ENCODE data around the gene ARID1B. TPM values are rescaled to one million over a fixed set of nuclear protein-coding genes. Genes with fewer than 3 reads are reported as not detected.

ARID1B gene
- total RNA-seq, 2 experiments from 2014 or later, result 90.1 to 164 TPM

DNA sequence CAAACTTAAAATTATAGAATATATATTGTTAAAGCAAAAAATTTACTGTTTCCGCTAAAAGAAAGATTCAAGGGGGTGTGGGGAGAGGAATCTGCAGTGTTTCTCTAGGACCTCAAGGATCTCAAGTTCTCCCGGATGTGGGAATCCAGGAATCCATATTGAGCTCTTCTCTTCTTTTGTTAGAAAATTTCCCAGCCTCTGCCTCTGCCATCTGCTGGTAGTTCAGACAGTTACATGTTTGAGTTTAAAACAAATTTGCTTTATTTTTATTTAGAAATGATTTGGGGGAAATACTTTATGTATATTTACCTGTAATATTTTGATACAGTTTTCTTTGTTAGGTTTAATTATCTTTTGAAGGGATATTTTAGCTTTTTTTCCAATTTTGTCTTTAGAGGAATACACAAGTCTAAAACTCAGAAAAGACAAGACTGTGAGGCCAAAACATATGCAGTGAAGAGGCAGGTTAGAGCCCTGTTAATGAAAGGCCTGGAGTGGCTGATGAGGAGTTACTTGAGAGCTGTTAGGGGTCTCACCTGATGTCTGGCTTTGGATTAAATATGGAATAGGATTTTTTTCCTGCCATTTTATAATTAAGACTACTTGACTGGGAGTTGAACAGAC, 268.8 kb downstream of the ARID1B start:
- H3K4me3 ChIP-seq (ENCODE audit: low read depth, low read length, poor library complexity, severe bottlenecking), result no peak overlapping the region
- no peak overlapping the region for H3K4me2 ChIP-seq (ENCODE audit: low read length)
- ChIA-PET CTCF (ENCODE audit: unreplicated experiment) (no interaction called here), POLR2A (interaction anchor here (0.7 to 1.7 kb wide), 6 partner anchors 9 to 360 kb away, joined by 3 to 6 read pairs (median 3); no protein-coding TSS in a partner anchor)
- H3K9me2 ChIP-seq (ENCODE audit: insufficient read depth, low read length), result no peaks in the 10 kb centered on the region
- H3K27ac ChIP-seq (ENCODE audit: low read depth, low read length, poor library complexity, severe bottlenecking), result no peak overlapping the region
- H2AFZ ChIP-seq (ENCODE audit: low read length), result no peak overlapping the region
- peaks cover 15% of the 10 kb centered on the region; the same call in 1 of the 2 replicates for H3K79me2 ChIP-seq (ENCODE audit: insufficient read depth, low read depth, low read length)
- H3K9me3 ChIP-seq (ENCODE audit: low read length), result no peaks in the 10 kb centered on the region
- no peaks in the 10 kb centered on the region for H4K20me1 ChIP-seq (ENCODE audit: insufficient read depth, low read length)
- peaks cover 20% of the 10 kb centered on the region for H3K4me1 ChIP-seq (ENCODE audit: insufficient read depth, low read length, poor library complexity, severe bottlenecking)
- DNase-seq (ENCODE audit: low spot score), result no peak
- no peaks in the 10 kb centered on the region for H3K36me3 ChIP-seq (ENCODE audit: insufficient read depth, low read length)
- TF ChIP-seq, protein P1, sequence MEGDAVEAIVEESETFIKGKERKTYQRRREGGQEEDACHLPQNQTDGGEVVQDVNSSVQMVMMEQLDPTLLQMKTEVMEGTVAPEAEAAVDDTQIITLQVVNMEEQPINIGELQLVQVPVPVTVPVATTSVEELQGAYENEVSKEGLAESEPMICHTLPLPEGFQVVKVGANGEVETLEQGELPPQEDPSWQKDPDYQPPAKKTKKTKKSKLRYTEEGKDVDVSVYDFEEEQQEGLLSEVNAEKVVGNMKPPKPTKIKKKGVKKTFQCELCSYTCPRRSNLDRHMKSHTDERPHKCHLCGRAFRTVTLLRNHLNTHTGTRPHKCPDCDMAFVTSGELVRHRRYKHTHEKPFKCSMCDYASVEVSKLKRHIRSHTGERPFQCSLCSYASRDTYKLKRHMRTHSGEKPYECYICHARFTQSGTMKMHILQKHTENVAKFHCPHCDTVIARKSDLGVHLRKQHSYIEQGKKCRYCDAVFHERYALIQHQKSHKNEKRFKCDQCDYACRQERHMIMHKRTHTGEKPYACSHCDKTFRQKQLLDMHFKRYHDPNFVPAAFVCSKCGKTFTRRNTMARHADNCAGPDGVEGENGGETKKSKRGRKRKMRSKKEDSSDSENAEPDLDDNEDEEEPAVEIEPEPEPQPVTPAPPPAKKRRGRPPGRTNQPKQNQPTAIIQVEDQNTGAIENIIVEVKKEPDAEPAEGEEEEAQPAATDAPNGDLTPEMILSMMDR (conservative IDR thresholded peaks at IDR 0.05; ENCODE audit: low read length), result peak; percentile 88
- TF ChIP-seq EZH2phosphoT487 (IDR thresholded peaks at IDR 0.05; ENCODE audit: borderline replicate concordance, low read depth, low read length), result no peak
- no TSS peak for BruUV-seq (replicated peaks)
- intact Hi-C loops (cut with micrococcal nuclease; ENCODE audit: unreplicated experiment), result no loop called here

DNA sequence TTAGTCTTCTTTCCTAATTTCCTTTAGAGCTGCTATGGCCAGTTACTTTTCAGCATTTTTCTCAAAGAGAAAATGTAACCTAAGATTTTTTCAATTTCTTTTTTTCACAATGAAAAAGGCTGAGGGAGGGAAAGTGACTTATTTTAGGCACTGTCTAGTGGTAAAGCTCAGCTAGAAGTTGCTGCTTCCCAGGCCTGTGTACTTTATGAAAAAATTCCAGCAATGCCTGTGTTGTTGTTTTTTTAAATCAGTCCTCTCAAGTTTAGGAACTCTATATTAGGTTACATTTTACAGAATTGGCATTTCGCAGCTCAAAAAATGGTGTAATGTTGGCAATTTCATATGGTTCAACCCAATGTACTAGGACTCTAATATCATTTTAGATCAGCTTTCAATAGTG, 269.6 kb downstream of the ARID1B start:
- peaks cover 22% of the 10 kb centered on the region for H3K4me1 ChIP-seq (ENCODE audit: insufficient read depth, low read length, poor library complexity, severe bottlenecking)
- POLR2A ChIA-PET, result interaction anchor here (0.7 to 1.6 kb wide), 4 partner anchors 11 to 361 kb away, joined by 3 to 6 read pairs (median 4); no protein-coding TSS in a partner anchor

More for the DNA sequence above, 269.6 kb downstream of the ARID1B start:
- CTCF ChIA-PET (ENCODE audit: unreplicated experiment), result no interaction called here
- no peak overlapping the region for H3K4me2 ChIP-seq (ENCODE audit: low read length)
- H3K9me2 ChIP-seq (ENCODE audit: insufficient read depth, low read length), result no peaks in the 10 kb centered on the region
- no peak for DNase-seq (ENCODE audit: low spot score)
- TF ChIP-seq EZH2phosphoT487 (IDR thresholded peaks at IDR 0.05; ENCODE audit: borderline replicate concordance, low read depth, low read length), result no peak
- TF ChIP-seq, protein P1 (conservative IDR thresholded peaks at IDR 0.05; ENCODE audit: low read length), result no peak
- no peaks in the 10 kb centered on the region for H3K36me3 ChIP-seq (ENCODE audit: insufficient read depth, low read length)
- H3K4me3 ChIP-seq (ENCODE audit: low read depth, low read length, poor library complexity, severe bottlenecking), result no peak overlapping the region
- no peaks in the 10 kb centered on the region for H3K9me3 ChIP-seq (ENCODE audit: low read length)
- BruUV-seq (replicated peaks), result no TSS peak
- no peaks in the 10 kb centered on the region for H4K20me1 ChIP-seq (ENCODE audit: insufficient read depth, low read length)
- peaks cover 15% of the 10 kb centered on the region; the same call in 1 of the 2 replicates for H3K79me2 ChIP-seq (ENCODE audit: insufficient read depth, low read depth, low read length)
- H2AFZ ChIP-seq (ENCODE audit: low read length), result no peak overlapping the region
- H3K27ac ChIP-seq (ENCODE audit: low read depth, low read length, poor library complexity, severe bottlenecking), result no peak overlapping the region
- intact Hi-C loops (cut with micrococcal nuclease; ENCODE audit: unreplicated experiment), result no loop called here

Data from OCI-LY7 (cell line).